Neural cell (in vitro differentiated cells): ENCODE results near the gene TMEM40. TPM values are rescaled to one million over a fixed set of nuclear protein-coding genes. Genes with fewer than 3 reads are reported as not detected.

ENCODE experiments used
- H2AFZ ChIP-seq: fragments of 200-600, 300-800 bp; sonication (generic), shearing (Covaris generic); 2 replicates; pipeline ENCODE4 v1.6.0; 2014; ENCODE audit warnings: low read depth, mild to moderate bottlenecking, antibody characterized with exemption, low read length, moderate library complexity
- H3F3A ChIP-seq: fragments of 200-600 bp; shearing (Covaris generic); 2 replicates; pipeline ENCODE4 v1.6.1; 2016; ENCODE audit warnings: mild to moderate bottlenecking, moderate library complexity, mixed read lengths, antibody characterized with exemption, low read length; ENCODE audit not compliant: insufficient read depth, poor library complexity, severe bottlenecking
- H3K27ac ChIP-seq: fragments of 200-600, 300-800 bp; sonication (generic), shearing (Covaris generic); 2 replicates; pipeline ENCODE4 v1.5.1; 2014; ENCODE audit warnings: mild to moderate bottlenecking, low read length, moderate library complexity
- H3K27me3 ChIP-seq: fragments of 300-800, 200-600 bp; sonication (generic), shearing (Covaris generic); 2 replicates; pipeline ENCODE4 v1.6.0; 2014; ENCODE audit warnings: mild to moderate bottlenecking, low read depth, low read length, moderate library complexity; ENCODE audit not compliant: insufficient read depth
- H3K36me3 ChIP-seq: fragments of 300-800, 200-600 bp; sonication (generic), shearing (Covaris generic); 2 replicates; pipeline ENCODE4 v1.5.1; 2014; ENCODE audit warnings: mild to moderate bottlenecking, antibody characterized with exemption, low read length, moderate library complexity; ENCODE audit not compliant: insufficient read depth
- H3K4me2 ChIP-seq: fragments of 300-800, 200-600 bp; sonication (generic), shearing (Covaris generic); 2 replicates; pipeline ENCODE4 v1.6.0; 2014; ENCODE audit warnings: mild to moderate bottlenecking, low read length
- H3K4me3 ChIP-seq: fragments of 300-800, 200-600 bp; sonication (generic), shearing (Covaris generic); 2 replicates; pipeline ENCODE4 v1.5.1; 2014; ENCODE audit warnings: mild to moderate bottlenecking, low read length, moderate library complexity
- H3K79me2 ChIP-seq: fragments of 200-600 bp; shearing (Covaris generic); replicated peaks from 2 replicates; pipeline ENCODE4 v1.6.0; 2014; ENCODE audit warnings: mild to moderate bottlenecking, low read length, moderate library complexity; ENCODE audit not compliant: insufficient read depth
- H3K9ac ChIP-seq: fragments of 300-800, 200-600 bp; sonication (generic), shearing (Covaris generic); 2 replicates; pipeline ENCODE4 v1.6.1; 2016; ENCODE audit warnings: mild to moderate bottlenecking, low read length, mixed read lengths
- H3K9me2 ChIP-seq: fragments of 200-600 bp; shearing (Covaris generic); 2 replicates; pipeline ENCODE4 v1.6.1; 2016; ENCODE audit warnings: mild to moderate bottlenecking, low read length, mixed read lengths; ENCODE audit not compliant: insufficient read depth
- H3K9me3 ChIP-seq: fragments of 200-600, 300-800 bp; sonication (generic), shearing (Covaris generic); 2 replicates; pipeline ENCODE4 v1.6.1; 2016; ENCODE audit warnings: mild to moderate bottlenecking, mixed run types, low read length, moderate library complexity, mixed read lengths
- H4K20me1 ChIP-seq: fragments of 200-600 bp; shearing (Covaris generic); 2 replicates; pipeline ENCODE4 v1.6.1; 2016; ENCODE audit warnings: mild to moderate bottlenecking, mixed run types; ENCODE audit not compliant: insufficient read depth
- EP300 ChIP-seq: fragments of 450-650 bp; conservative IDR thresholded peaks from 2 replicates; pipeline ENCODE4 v1.6.1; 2014; ENCODE audit warnings: antibody characterized with exemption, mild to moderate bottlenecking, moderate library complexity; ENCODE audit not compliant: poor library complexity, severe bottlenecking
- EZH2 ChIP-seq: fragments of 200-600, 300-800 bp; shearing (Covaris generic), sonication (generic); IDR thresholded peaks from 2 replicates; pipeline ENCODE4 v1.6.1; 2014; ENCODE audit warnings: antibody characterized with exemption, low read length, borderline replicate concordance, mild to moderate bottlenecking; ENCODE audit not compliant: insufficient read depth, poor library complexity, severe bottlenecking
- MXI1 ChIP-seq: fragments of 450-650 bp; conservative IDR thresholded peaks from 2 replicates; pipeline ENCODE4 v1.6.1; 2014; ENCODE audit warnings: antibody characterized with exemption, mild to moderate bottlenecking; ENCODE audit not compliant: poor library complexity, severe bottlenecking
- POLR2AphosphoS5 ChIP-seq: IDR thresholded peaks from 2 replicates; pipeline ENCODE4 v1.6.1; 2012
- RAD21 ChIP-seq: fragments of 450-650 bp; conservative IDR thresholded peaks from 2 replicates; pipeline ENCODE4 v1.6.1; 2014; ENCODE audit warnings: antibody characterized with exemption, mild to moderate bottlenecking, moderate library complexity
- SMC3 ChIP-seq: fragments of 450-650 bp; conservative IDR thresholded peaks from 2 replicates; pipeline ENCODE4 v1.6.1; 2014; ENCODE audit warnings: antibody characterized with exemption, mild to moderate bottlenecking, moderate library complexity; ENCODE audit not compliant: poor library complexity
- TAF1 ChIP-seq: IDR thresholded peaks from 2 replicates; pipeline ENCODE4 v1.6.1; 2012; ENCODE audit warnings: low read depth
- polyA plus RNA-seq: library from polyadenylated mRNA; depleted of rRNA; stranded (reverse); fragments of >200 nt; gene quantifications from 2 replicates; pipeline ENCODE4 v1.2.3, GENCODE V29; 2014
- TF ChIP-seq, protein P1 (sequence below): fragments of 450-650 bp; IDR thresholded peaks from 2 replicates; pipeline ENCODE4 v1.5.1; 2014; ENCODE audit warnings: antibody characterized with exemption, mild to moderate bottlenecking, moderate library complexity; ENCODE audit not compliant: poor library complexity, severe bottlenecking
- TF ChIP-seq, protein P2 (sequence below): IDR thresholded peaks from 2 replicates; pipeline ENCODE4 v1.6.1; 2012; ENCODE audit warnings: borderline replicate concordance

TMEM40 gene
- polyA plus RNA-seq, 1 donor from 2014 or later = not detected

- Histone ChIP-seq H3K4me2 (no peak overlapping the region), H2AFZ (no peak overlapping the region), H3K9me2 (no peaks in the 10 kb centered on the region), H3K27me3 (no peaks in the 10 kb centered on the region), H3K36me3 (no peaks in the 10 kb centered on the region), H3K79me2 (no peaks in the 10 kb centered on the region), H3K27ac (no peak overlapping the region), H3K9ac (no peak overlapping the region), H4K20me1 (no peaks in the 10 kb centered on the region), H3K4me3 (no peak overlapping the region), H3F3A (no peaks in the 10 kb centered on the region), H3K9me3 (no peaks in the 10 kb centered on the region)
- no peak for TF ChIP-seq MXI1
- TF ChIP-seq EZH2 = no peak
- TF ChIP-seq SMC3 = no peak
- TF ChIP-seq, protein P1, sequence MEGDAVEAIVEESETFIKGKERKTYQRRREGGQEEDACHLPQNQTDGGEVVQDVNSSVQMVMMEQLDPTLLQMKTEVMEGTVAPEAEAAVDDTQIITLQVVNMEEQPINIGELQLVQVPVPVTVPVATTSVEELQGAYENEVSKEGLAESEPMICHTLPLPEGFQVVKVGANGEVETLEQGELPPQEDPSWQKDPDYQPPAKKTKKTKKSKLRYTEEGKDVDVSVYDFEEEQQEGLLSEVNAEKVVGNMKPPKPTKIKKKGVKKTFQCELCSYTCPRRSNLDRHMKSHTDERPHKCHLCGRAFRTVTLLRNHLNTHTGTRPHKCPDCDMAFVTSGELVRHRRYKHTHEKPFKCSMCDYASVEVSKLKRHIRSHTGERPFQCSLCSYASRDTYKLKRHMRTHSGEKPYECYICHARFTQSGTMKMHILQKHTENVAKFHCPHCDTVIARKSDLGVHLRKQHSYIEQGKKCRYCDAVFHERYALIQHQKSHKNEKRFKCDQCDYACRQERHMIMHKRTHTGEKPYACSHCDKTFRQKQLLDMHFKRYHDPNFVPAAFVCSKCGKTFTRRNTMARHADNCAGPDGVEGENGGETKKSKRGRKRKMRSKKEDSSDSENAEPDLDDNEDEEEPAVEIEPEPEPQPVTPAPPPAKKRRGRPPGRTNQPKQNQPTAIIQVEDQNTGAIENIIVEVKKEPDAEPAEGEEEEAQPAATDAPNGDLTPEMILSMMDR = no peak
- no peak for TF ChIP-seq POLR2AphosphoS5
- no peak for TF ChIP-seq RAD21
- no peak for TF ChIP-seq TAF1
- TF ChIP-seq EP300 = no peak
- TF ChIP-seq, protein P2, sequence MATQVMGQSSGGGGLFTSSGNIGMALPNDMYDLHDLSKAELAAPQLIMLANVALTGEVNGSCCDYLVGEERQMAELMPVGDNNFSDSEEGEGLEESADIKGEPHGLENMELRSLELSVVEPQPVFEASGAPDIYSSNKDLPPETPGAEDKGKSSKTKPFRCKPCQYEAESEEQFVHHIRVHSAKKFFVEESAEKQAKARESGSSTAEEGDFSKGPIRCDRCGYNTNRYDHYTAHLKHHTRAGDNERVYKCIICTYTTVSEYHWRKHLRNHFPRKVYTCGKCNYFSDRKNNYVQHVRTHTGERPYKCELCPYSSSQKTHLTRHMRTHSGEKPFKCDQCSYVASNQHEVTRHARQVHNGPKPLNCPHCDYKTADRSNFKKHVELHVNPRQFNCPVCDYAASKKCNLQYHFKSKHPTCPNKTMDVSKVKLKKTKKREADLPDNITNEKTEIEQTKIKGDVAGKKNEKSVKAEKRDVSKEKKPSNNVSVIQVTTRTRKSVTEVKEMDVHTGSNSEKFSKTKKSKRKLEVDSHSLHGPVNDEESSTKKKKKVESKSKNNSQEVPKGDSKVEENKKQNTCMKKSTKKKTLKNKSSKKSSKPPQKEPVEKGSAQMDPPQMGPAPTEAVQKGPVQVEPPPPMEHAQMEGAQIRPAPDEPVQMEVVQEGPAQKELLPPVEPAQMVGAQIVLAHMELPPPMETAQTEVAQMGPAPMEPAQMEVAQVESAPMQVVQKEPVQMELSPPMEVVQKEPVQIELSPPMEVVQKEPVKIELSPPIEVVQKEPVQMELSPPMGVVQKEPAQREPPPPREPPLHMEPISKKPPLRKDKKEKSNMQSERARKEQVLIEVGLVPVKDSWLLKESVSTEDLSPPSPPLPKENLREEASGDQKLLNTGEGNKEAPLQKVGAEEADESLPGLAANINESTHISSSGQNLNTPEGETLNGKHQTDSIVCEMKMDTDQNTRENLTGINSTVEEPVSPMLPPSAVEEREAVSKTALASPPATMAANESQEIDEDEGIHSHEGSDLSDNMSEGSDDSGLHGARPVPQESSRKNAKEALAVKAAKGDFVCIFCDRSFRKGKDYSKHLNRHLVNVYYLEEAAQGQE = no peak
Observed at GRCh38 chr3:12773030-12773709, 14.1 kb upstream of the TMEM40 start.

DNA sequence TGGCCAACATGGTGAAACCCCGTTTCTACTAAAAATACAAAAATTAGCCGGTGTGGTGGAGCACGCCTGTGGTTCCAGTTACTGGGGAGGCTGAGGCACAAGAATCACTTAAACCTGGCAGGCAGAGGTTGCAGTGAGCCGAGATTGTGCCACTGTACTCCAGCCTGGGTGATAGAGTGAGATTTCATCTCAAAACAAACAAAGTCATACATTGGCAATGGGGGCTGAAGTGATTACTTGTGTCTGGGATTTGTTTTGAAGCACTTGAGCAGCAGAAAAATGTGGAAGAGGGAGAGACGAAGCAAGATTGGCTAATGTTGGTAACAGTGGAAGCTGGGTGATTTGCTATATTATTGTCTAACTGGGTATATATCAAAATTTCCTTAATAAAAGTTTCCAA is 13.4 kb upstream of the TMEM40 start:
- Histone ChIP-seq H3K9me2 (no peaks in the 10 kb centered on the region), H3K4me2 (no peak overlapping the region), H2AFZ (no peak overlapping the region), H4K20me1 (no peaks in the 10 kb centered on the region), H3K27ac (no peak overlapping the region), H3K9me3 (no peaks in the 10 kb centered on the region), H3K27me3 (no peaks in the 10 kb centered on the region), H3K79me2 (no peaks in the 10 kb centered on the region), H3K36me3 (no peaks in the 10 kb centered on the region), H3K9ac (no peak overlapping the region), H3K4me3 (no peak overlapping the region), H3F3A (no peaks in the 10 kb centered on the region)
- TF ChIP-seq SMC3 (no peak), EP300 (no peak), MXI1 (no peak), RAD21 (no peak), EZH2 (no peak), POLR2AphosphoS5 (no peak), TAF1 (no peak)
- TF ChIP-seq, protein P2 = no peak
- TF ChIP-seq, protein P1 = no peak
